ENCODE data around the gene LEFTY1. TPM values are rescaled to one million over a fixed set of nuclear protein-coding genes. Genes with fewer than 3 reads are reported as not detected.

Gene LEFTY1
- total RNA-seq, 1 donor: not detected

GRCh38 chr1:225928186-225929175 lies 39.5 kb upstream of the LEFTY1 start:
- Histone ChIP-seq H3K36me3 (ENCODE audit: insufficient read depth, low read length) (no peaks in the 10 kb centered on the region), H3K27ac (ENCODE audit: low read depth, low read length) (no peak overlapping the region), H3K9me3 (ENCODE audit: low read depth, low read length) (no peaks in the 10 kb centered on the region), H3K27me3 (ENCODE audit: insufficient read depth, low read length) (no peaks in the 10 kb centered on the region), H3K4me2 (ENCODE audit: insufficient read depth, low read length) (no peak overlapping the region), H2AFZ (ENCODE audit: low read length) (peak overlapping the region; percentile 89), H4K20me1 (ENCODE audit: insufficient read depth, low read length) (no peaks in the 10 kb centered on the region), H3K79me2 (ENCODE audit: insufficient read depth, low read length) (peaks cover 5% of the 10 kb centered on the region), H3K4me1 (ENCODE audit: insufficient read depth, low read length) (peaks cover 5% of the 10 kb centered on the region), H3K4me3 (ENCODE audit: insufficient read depth, low read length) (no peak overlapping the region)
- no peak for DNase-seq (ENCODE audit: insufficient read length, low spot score, missing footprints)
- TF ChIP-seq CTCF (IDR thresholded peaks at IDR 0.05; ENCODE audit: extremely low read depth, low read depth, low read length): no peak

GRCh38 chr1:225926551-225927113 lies 37.7 kb upstream of the LEFTY1 start:
- no peak for TF ChIP-seq CTCF (IDR thresholded peaks at IDR 0.05; ENCODE audit: extremely low read depth, low read depth, low read length)
- DNase-seq (ENCODE audit: insufficient read length, low spot score, missing footprints): no peak

GRCh38 chr1:225923692-225924555 lies 35.0 kb upstream of the LEFTY1 start, which contains the start of gene PYCR2:
PYCR2 (minus strand) TSS chr1:225924250; CDS start chr1:225924110, 140 bp downstream.
- peak within 1 kb of the TSS; percentile 86 for H3K27ac ChIP-seq (ENCODE audit: low read depth, low read length)
- H3K27me3 ChIP-seq (ENCODE audit: insufficient read depth, low read length): no peaks in the 10 kb centered on the region
- peaks cover 17% of the 10 kb centered on the region for H3K4me1 ChIP-seq (ENCODE audit: insufficient read depth, low read length)
- peak within 1 kb of the TSS; percentile 96 for H3K4me2 ChIP-seq (ENCODE audit: insufficient read depth, low read length)
- H3K36me3 ChIP-seq (ENCODE audit: insufficient read depth, low read length): peaks cover 12% of the 10 kb centered on the region
- H3K9me3 ChIP-seq (ENCODE audit: low read depth, low read length): no peaks in the 10 kb centered on the region
- peak within 1 kb of the TSS; percentile 99 for H3K4me3 ChIP-seq (ENCODE audit: insufficient read depth, low read length)
- DNase-seq (ENCODE audit: insufficient read length, low spot score, missing footprints): peak; percentile 100
- peaks cover 29% of the 10 kb centered on the region for H3K79me2 ChIP-seq (ENCODE audit: insufficient read depth, low read length)
- peaks cover 12% of the 10 kb centered on the region for H4K20me1 ChIP-seq (ENCODE audit: insufficient read depth, low read length)
- no peak for TF ChIP-seq CTCF (IDR thresholded peaks at IDR 0.05; ENCODE audit: extremely low read depth, low read depth, low read length)
- peak within 1 kb of the TSS; percentile 91 for H2AFZ ChIP-seq (ENCODE audit: low read length)

More at GRCh38 chr1:225926551-225927113, 37.7 kb upstream of the LEFTY1 start:
- peaks cover 24% of the 10 kb centered on the region for H3K79me2 ChIP-seq (ENCODE audit: insufficient read depth, low read length)
- peaks cover 12% of the 10 kb centered on the region for H3K4me1 ChIP-seq (ENCODE audit: insufficient read depth, low read length)
- H3K27ac ChIP-seq (ENCODE audit: low read depth, low read length): peak overlapping the region; percentile 48
- peaks cover 12% of the 10 kb centered on the region for H3K36me3 ChIP-seq (ENCODE audit: insufficient read depth, low read length)
- H3K27me3 ChIP-seq (ENCODE audit: insufficient read depth, low read length): no peaks in the 10 kb centered on the region
- H3K4me3 ChIP-seq (ENCODE audit: insufficient read depth, low read length): no peak overlapping the region
- peak overlapping the region; percentile 97 for H2AFZ ChIP-seq (ENCODE audit: low read length)
- no peak overlapping the region for H3K4me2 ChIP-seq (ENCODE audit: insufficient read depth, low read length)
- H4K20me1 ChIP-seq (ENCODE audit: insufficient read depth, low read length): peaks cover 6% of the 10 kb centered on the region
- H3K9me3 ChIP-seq (ENCODE audit: low read depth, low read length): no peaks in the 10 kb centered on the region

All from osteoblast (primary cell).